Sigmoid colon (tissue), 7 donors: ENCODE results near the gene TEDDM1. TPM values are rescaled to one million over a fixed set of nuclear protein-coding genes. Genes with fewer than 3 reads are reported as not detected.
A peak's percentile ranks its signal among the peaks of the same experiment; 100 is the strongest.

ENCODE experiments used
- DNase-seq: peaks from one replicate; pipeline ENCODE4 v3.0.0-alpha.2; 2019
- H3K27ac ChIP-seq, 4 donors: fragments of 200-600 bp; sonication (generic); one replicate each; pipeline ENCODE4 v1.5.1; 2016 to 2019; ENCODE audit warnings: mild to moderate bottlenecking in 1 of 4
- H3K27me3 ChIP-seq, 3 donors: fragments of 200-600 bp; sonication (generic); one replicate each; pipeline ENCODE4 v1.5.1; 2019; ENCODE audit warnings: mild to moderate bottlenecking in 1 of 3
- H3K36me3 ChIP-seq, 4 donors: fragments of 200-600 bp; sonication (generic); one replicate each; pipeline ENCODE4 v1.5.1; 2016 to 2019
- H3K4me1 ChIP-seq, 4 donors: fragments of 200-600 bp; sonication (generic); one replicate each; pipeline ENCODE4 v1.5.1; 2017 to 2019
- H3K4me3 ChIP-seq, 4 donors: fragments of 200-600 bp; sonication (generic); one replicate each; pipeline ENCODE4 v1.5.1; 2017 to 2019; ENCODE audit warnings: mild to moderate bottlenecking in 2 of 4, moderate library complexity in 1 of 4
- H3K9me3 ChIP-seq, 4 donors: fragments of 200-600 bp in 3 of 4; sonication (generic) in 3 of 4; one replicate each; pipeline versions ENCODE4 v1.5.1 to v1.6.1; 2013 to 2019
- CTCF ChIP-seq, 4 experiments: fragments of 450-650 bp in 3 of 4; fragments of 200-600 bp in 1 of 4; IDR thresholded peaks; one replicate each; pipeline ENCODE4 v1.5.1; 2016 to 2019; ENCODE audit warnings: antibody characterized with exemption in 4 of 4, mild to moderate bottlenecking in 3 of 4, moderate library complexity in 2 of 4
- EP300 ChIP-seq, 4 donors: sonication (generic); formaldehyde crosslinking; IDR thresholded peaks; one replicate each; pipeline ENCODE4 v1.6.1; 2017; ENCODE audit warnings: antibody characterized with exemption in 4 of 4
- POLR2A ChIP-seq, 2 donors: fragments of 450-650 bp; IDR thresholded peaks; one replicate each; pipeline ENCODE4 v1.6.1; 2016; ENCODE audit warnings: antibody characterized with exemption in 2 of 2, mild to moderate bottlenecking in 2 of 2, moderate library complexity in 2 of 2
- POLR2AphosphoS5 ChIP-seq, 4 donors: sonication (generic); formaldehyde crosslinking; IDR thresholded peaks; one replicate each; pipeline ENCODE4 v1.6.1; 2017; ENCODE audit warnings: antibody characterized with exemption in 4 of 4
- WGBS, 2 donors: extraction: QIAGEN DNeasy Blood & Tissue Kit; methylation state at CpG; one replicate each; pipeline ENCODE4 v1.1.7; 2013; 5-methylcytosine and 5-hydroxymethylcytosine counted together
- intact Hi-C: fragments of 100-400 bp; cut with DNase I; formaldehyde crosslinking; loops from one replicate; pipeline ENCODE4 v1.15.1; 2023
- polyA plus RNA-seq, 3 donors: library from polyadenylated mRNA; stranded (reverse); fragments of 200-250 nt; gene quantifications; one replicate each; pipeline ENCODE4 v1.2.3, GENCODE V29; 2013
- total RNA-seq, 4 donors: library from RNA; depleted of rRNA; stranded (reverse); fragments of >200 nt; gene quantifications; one replicate each; pipeline ENCODE4 v1.1.0, GENCODE V29; 2016
- donor health status: healthy with polysubstance abuse.
- donor health status: Bipolar disorder and iron deficiency.
- donor health status: healthy.

The TEDDM1 gene
- total and polyA plus RNA-seq, 7 donors, result not detected

- peaks cover 0 to 26% (median 20%) of the 10 kb centered on the region in 4 donors for H3K4me1 ChIP-seq
- peak overlapping the region; percentile 13 to 68 (median 40) for H3K27ac ChIP-seq
Observed at GRCh38 chr1:182351790-182352364, 48.6 kb downstream of the TEDDM1 start.

GRCh38 chr1:182350839-182351238 is 49.6 kb downstream of the TEDDM1 start:
- TF ChIP-seq POLR2AphosphoS5 (IDR thresholded peaks at IDR 0.05), result peak; percentile 41 to 76 (median 66)
- peak in 1 of 4 donors; percentile 54 for TF ChIP-seq EP300 (IDR thresholded peaks at IDR 0.05)
- TF ChIP-seq POLR2A (IDR thresholded peaks at IDR 0.05), result no peak
- TF ChIP-seq CTCF (IDR thresholded peaks at IDR 0.05), result no peak
- 87% methylated on average over 2 of the region's 2 CpGs for WGBS, 2 donors
- Histone ChIP-seq H3K4me1 (peaks cover 0 to 26% (median 20%) of the 10 kb centered on the region in 4 donors), H3K9me3 (no peaks in the 10 kb centered on the region), H3K36me3 (no peaks in the 10 kb centered on the region), H3K27me3 (no peaks in the 10 kb centered on the region), H3K4me3 (no peak overlapping the region), H3K27ac (peak overlapping the region in 2 of 4 donors; percentile 78 to 83)
- intact Hi-C loops, result loop anchor here (5.0 kb wide), 1 partner anchor 59 kb away; no protein-coding TSS in a partner anchor
- peak; percentile 80 for DNase-seq

More at GRCh38 chr1:182351790-182352364, 48.6 kb downstream of the TEDDM1 start:
- WGBS, 2 donors, result 85 to 88% methylated on average over 1 of the region's 1 CpG
- DNase-seq, result no peak
- Histone ChIP-seq H3K36me3 (no peaks in the 10 kb centered on the region), H3K4me3 (no peak overlapping the region), H3K9me3 (no peaks in the 10 kb centered on the region), H3K27me3 (no peaks in the 10 kb centered on the region)
- intact Hi-C loops, result loop anchor here (5.0 kb wide), 1 partner anchor 60 kb away; no protein-coding TSS in a partner anchor
- TF ChIP-seq EP300 (IDR thresholded peaks at IDR 0.05) (peak in 2 of 4 donors; percentile 71 to 72), POLR2AphosphoS5 (IDR thresholded peaks at IDR 0.05) (peak; percentile 18 to 67 (median 58)), CTCF (IDR thresholded peaks at IDR 0.05) (no peak)

GRCh38 chr1:182348961-182349747 is 51.3 kb downstream of the TEDDM1 start:
- Histone ChIP-seq H3K9me3 (no peaks in the 10 kb centered on the region), H3K27me3 (no peaks in the 10 kb centered on the region), H3K36me3 (no peaks in the 10 kb centered on the region), H3K27ac (peak overlapping the region; percentile 51 to 83 (median 68)), H3K4me1 (peaks cover 0 to 26% (median 20%) of the 10 kb centered on the region in 4 donors), H3K4me3 (no peak overlapping the region)
- WGBS, 2 donors, result 89 to 94% methylated on average over 6 of the region's 6 CpGs
- intact Hi-C loops, result loop anchor here (5.0 kb wide), 1 partner anchor 43 kb away; the partner anchor contains the start of gene GLUL
- TF ChIP-seq EP300 (IDR thresholded peaks at IDR 0.05), result peak in 2 of 4 donors; percentile 72 to 87
- no peak for TF ChIP-seq CTCF (IDR thresholded peaks at IDR 0.05)
- TF ChIP-seq POLR2AphosphoS5 (IDR thresholded peaks at IDR 0.05), result peak; percentile 10 to 76 (median 49)
- no peak for TF ChIP-seq POLR2A (IDR thresholded peaks at IDR 0.05)
- DNase-seq, result peak; percentile 69

Other genes starting within 250 kb of the TEDDM1 start
- 1,000 to 10,000 TPM in 3 of 4 donors, 100 to 1,000 TPM in 1; 757 to 1,489 (median 1,456) TPM for gene GLUL, start 8.9 kb downstream of the TEDDM1 start, total RNA-seq
- gene GLUL, start 8.9 kb downstream of the TEDDM1 start, polyA plus RNA-seq, result 100 to 1,000 TPM; 414 to 642 (median 638) TPM
- not detected for gene RGSL1, start 49.5 kb upstream of the TEDDM1 start, total RNA-seq
- not detected for gene RGSL1, start 49.5 kb upstream of the TEDDM1 start, polyA plus RNA-seq
- gene RNASEL, start 188.6 kb upstream of the TEDDM1 start, total RNA-seq, result 1 to 10 TPM; 6.2 to 10.0 (median 7.5) TPM
- 1 to 10 TPM; 6.0 to 8.1 (median 7.4) TPM for gene RNASEL, start 188.6 kb upstream of the TEDDM1 start, polyA plus RNA-seq
- 10 to 100 TPM in 1 of 4 donors, 1 to 10 TPM in 2, under 1 TPM in 1; 0.83 to 12.4 (median 2.6) TPM for gene RGS16, start 203.7 kb upstream of the TEDDM1 start, total RNA-seq
- gene RGS16, start 203.7 kb upstream of the TEDDM1 start, polyA plus RNA-seq, result 1 to 10 TPM in 2 of 3 donors, under 1 TPM in 1; 0.46 to 4.4 (median 1.2) TPM